Measurements from ENCODE around the gene ALG14. TPM values are rescaled to one million over a fixed set of nuclear protein-coding genes. Genes with fewer than 3 reads are reported as not detected.

Gene ALG14
- total RNA-seq, 1 donor from 2014 or later, result 1.5 TPM

- peak; percentile 73 for DNase-seq (ENCODE audit: low read depth)
Observed at GRCh38 chr1:94954263-94955220, 118.2 kb downstream of the ALG14 start.

GRCh38 chr1:94953746-94954145 is 119.0 kb downstream of the ALG14 start:
- no peak for DNase-seq (ENCODE audit: low read depth)

- no peak for DNase-seq (ENCODE audit: low read depth)
Observed at GRCh38 chr1:94953107-94953506, 119.6 kb downstream of the ALG14 start.

- no peak for DNase-seq (ENCODE audit: low read depth)
Observed at GRCh38 chr1:94952539-94952938, 120.2 kb downstream of the ALG14 start.

- no peak for DNase-seq (ENCODE audit: low read depth)
Observed at GRCh38 chr1:94951509-94952208, 121.1 kb downstream of the ALG14 start.

- DNase-seq (ENCODE audit: low read depth), result no peak
Observed at GRCh38 chr1:94951046-94951445, 121.7 kb downstream of the ALG14 start.

GRCh38 chr1:94949681-94950661 is 122.8 kb downstream of the ALG14 start:
- DNase-seq (ENCODE audit: low read depth), result peak; percentile 43

GRCh38 chr1:94947437-94947836 is 125.3 kb downstream of the ALG14 start:
- peak; percentile 80 for DNase-seq (ENCODE audit: low read depth)

- DNase-seq (ENCODE audit: low read depth), result no peak
Observed at GRCh38 chr1:94946886-94947285, 125.9 kb downstream of the ALG14 start.

GRCh38 chr1:94942171-94943128 is 130.3 kb downstream of the ALG14 start:
- DNase-seq (ENCODE audit: low read depth), result peak; percentile 98

- peak; percentile 49 for DNase-seq (ENCODE audit: low read depth)
Observed at GRCh38 chr1:94941480-94941879, 131.3 kb downstream of the ALG14 start.

GRCh38 chr1:94940738-94941137 is 132.0 kb downstream of the ALG14 start:
- no peak for DNase-seq (ENCODE audit: low read depth)

- no peak for DNase-seq (ENCODE audit: low read depth)
Observed at GRCh38 chr1:94937820-94938219, 134.9 kb downstream of the ALG14 start.

GRCh38 chr1:94936861-94937620 is 135.7 kb downstream of the ALG14 start:
- DNase-seq (ENCODE audit: low read depth), result peak; percentile 63

GRCh38 chr1:94935476-94935875 is 137.3 kb downstream of the ALG14 start:
- DNase-seq (ENCODE audit: low read depth), result no peak

GRCh38 chr1:94935034-94935433 is 137.7 kb downstream of the ALG14 start:
- no peak for DNase-seq (ENCODE audit: low read depth)

- DNase-seq (ENCODE audit: low read depth), result no peak
Observed at GRCh38 chr1:94934551-94934950, 138.2 kb downstream of the ALG14 start.

GRCh38 chr1:94931254-94931841 is 141.4 kb downstream of the ALG14 start:
- no peak for DNase-seq (ENCODE audit: low read depth)

Measured in renal cortical epithelial cell (primary cell).